Stimulated activated CD4-positive, alpha-beta T cell treated with anti-CD3 and anti-CD28 coated beads, Interleukin-4, amount 100 ng/mL, for 24 hours (primary cell): ENCODE data around the gene CGA.
"Not testable (repeated sequence)": the region's sequence is repeated elsewhere in the genome, so short reads cannot be mapped to it uniquely, and the experiment has no call there.

Experiments used
- DNase-seq: peaks from one replicate; pipeline ENCODE4 v3.0.0-alpha.2; 2020

CGA gene

GRCh38 chr6:87095087-87095509, at the start of gene CGA:
Gene CGA, minus strand, starts transcription at chr6:87095106. Its CDS starts 6,906 bp downstream, at chr6:87088200.
- no peak for DNase-seq

GRCh38 chr6:87139927-87140326, 45.0 kb upstream of the CGA start:
- DNase-seq, result not testable (repeated sequence)

GRCh38 chr6:87139236-87139635, 44.3 kb upstream of the CGA start:
- peak; percentile 65 for DNase-seq

- DNase-seq, result no peak
Observed at GRCh38 chr6:87136963-87137362, 42.1 kb upstream of the CGA start.

DNA sequence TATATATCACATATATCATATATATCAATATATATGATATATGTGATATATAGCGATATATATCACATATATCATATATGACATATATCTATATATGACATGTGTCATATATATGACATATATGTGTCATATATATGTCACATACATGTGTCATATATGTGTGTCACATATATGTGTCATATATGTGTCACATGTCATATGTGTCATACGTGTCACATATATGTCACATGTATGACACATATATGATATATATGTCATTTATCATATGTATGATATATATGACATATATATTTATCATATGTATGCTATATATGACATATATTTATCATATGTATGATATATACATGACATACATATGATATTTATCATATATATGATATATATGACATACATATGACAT, 32.8 kb upstream of the CGA start:
- no peak for DNase-seq

DNA sequence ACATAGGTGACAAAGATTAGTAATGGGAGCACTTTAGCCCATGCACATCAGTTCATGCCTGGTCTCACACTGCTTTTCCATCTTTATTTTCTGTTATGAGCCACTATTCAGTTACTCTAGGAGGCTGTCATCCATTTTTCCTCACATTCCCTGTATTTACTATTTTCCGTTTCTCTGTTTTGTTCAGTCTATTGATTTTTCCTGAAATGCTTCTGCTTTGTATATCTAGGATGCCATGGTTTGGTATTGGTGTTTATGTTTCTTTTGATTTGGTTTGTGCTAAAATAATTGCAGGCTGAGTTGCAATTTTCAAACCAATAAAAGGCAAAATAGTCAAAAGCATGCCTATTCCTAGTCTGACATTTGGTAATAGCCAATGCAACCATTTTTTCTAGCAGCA, 31.6 kb upstream of the CGA start:
- DNase-seq, result no peak

DNA sequence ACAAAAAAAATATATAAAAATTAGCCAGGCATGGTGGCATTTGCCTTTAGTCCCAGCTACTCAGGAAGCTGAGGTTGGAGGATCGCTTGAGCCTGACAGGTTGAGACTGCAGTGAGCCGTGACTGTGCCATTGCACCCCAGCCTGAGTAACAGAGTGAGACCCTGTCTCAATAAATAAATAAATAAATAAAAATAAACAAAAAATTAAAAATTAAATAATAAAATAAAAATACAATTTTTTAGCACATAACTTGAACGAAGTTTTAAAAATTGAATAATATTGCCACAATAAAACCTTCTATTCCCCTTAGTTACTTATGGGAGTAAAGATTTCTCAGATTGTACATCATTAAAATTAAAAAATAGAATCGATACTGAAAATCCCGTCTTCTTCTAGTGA, 29.2 kb upstream of the CGA start:
- no peak for DNase-seq

- no peak for DNase-seq
Observed at GRCh38 chr6:87122477-87122876, 27.6 kb upstream of the CGA start.

DNA sequence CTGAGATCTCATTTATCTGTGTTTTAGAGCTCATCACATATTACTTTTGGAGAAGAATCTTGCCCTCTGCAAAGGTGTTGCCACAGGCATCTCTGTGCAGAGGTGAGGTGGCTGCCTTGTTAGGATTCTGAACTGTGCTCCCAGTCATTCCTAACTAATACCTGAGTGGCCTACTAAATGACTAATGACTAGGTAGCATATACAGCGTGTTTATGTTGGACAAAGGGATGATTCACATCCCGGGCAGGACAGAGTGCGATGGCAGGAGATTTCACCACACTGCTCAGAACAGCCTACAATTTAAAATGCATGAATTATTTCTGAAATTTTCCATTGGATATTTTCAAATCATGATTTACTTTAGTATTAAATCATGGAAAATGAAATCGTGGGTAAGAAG, 23.1 kb upstream of the CGA start:
- DNase-seq, result no peak

GRCh38 chr6:87116922-87117321, 22.0 kb upstream of the CGA start:
- DNase-seq, result no peak

DNA sequence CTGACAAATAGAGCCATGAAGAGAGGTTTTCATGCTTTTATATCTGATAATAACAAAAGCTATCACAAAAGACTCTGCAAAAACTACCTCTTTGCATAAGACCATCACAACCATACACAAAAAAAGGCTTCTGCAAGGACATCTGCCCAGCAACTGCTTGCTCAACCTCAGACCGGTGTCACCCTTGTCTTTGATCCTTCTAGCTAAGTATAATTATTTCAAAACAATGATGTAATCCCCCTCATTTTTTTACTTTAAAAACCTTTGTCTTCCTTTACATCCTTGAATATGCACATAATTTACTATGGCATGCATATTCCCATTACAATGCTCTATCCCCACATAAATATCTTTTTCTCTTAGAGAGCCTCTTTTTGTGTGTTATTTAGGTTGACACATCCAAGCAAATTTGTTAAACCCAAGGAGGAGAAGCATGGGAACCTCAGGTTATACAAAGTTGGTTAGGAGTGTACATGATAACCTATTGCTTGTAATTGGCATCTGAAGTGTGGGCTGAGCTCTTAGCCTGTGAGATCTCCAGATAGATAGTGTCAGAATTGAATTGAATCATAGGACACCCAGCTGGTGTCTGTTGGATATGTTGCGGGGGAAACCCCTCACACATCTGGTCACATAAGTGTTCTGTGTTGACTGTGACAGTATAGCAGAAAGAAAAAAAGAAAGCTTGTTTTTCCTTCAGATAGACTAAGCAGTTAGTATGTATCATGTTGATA, 20.7 kb upstream of the CGA start:
- peak; percentile 14 for DNase-seq

DNA sequence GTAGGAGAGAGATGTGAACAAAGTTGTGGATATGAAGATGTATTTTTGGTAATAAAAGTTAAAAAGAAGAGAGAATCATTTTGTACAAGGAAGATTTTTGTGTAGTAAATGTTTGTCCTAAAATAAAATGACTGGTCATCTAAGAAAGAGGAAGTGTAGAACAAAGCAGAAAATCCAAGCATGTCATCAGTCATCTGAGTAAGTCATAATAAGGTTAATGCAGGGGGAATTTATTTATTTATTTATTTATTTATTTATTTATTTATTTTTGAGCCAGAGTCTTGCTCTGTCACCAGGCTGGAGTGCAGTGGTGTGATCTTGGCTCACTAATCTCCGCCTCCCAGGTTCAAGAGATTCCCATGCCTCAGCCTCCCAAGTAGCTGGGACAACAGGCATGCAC, 15.7 kb upstream of the CGA start:
- DNase-seq, result no peak

GRCh38 chr6:87105823-87106222, 10.9 kb upstream of the CGA start:
- no peak for DNase-seq

GRCh38 chr6:87104667-87105066, 9.8 kb upstream of the CGA start:
- peak; percentile 10 for DNase-seq

DNA sequence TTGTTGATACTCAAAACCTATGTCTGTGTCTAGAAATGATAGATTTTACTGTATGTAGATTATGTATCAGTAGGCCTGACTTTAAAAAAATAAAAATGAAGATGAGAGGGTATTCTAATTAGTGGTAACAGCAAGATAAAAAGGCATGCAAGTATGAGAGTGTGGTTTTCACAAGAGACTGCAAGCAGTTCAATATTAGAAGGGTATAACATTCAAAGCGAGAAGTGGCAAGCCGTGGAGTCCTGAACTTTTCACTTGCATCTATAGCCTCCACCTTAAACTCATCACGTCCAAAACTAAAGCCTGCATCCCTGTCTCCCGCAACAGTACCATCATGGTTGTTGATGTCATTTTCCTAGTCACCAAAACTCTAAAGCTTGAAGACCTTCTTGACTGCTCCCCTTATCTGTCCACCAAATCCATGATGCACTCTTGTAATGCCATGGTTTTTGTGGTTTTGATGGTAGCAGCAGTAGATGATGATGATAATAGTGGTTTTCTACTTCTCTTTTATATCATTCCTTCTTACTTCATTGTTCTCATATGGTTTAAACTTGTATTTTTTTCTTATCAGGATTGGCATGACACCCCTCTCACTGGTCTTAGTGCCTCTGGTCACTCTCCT, 9.2 kb upstream of the CGA start:
- DNase-seq, result no peak

DNA sequence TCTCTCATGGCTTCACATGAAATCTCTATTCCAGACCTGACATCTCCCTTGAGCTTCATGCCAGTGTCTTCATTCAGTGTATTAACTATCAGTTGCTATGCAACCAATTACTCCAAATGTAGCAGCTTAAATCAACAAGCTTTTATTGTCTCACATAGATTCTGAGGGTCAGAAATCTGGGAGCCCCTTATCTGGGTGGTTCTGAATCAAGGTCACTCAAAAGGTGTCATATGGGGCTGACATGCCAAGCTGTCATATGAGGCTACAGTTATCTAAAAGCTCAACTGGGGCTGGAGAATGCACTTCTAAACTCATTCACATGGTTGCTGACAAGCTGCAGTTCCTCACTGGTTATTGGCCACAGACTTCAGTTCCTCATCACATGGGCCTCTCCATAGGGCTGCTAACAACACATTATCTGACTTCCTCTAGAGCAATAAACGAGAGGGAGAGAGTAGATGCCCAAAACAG, 7.3 kb upstream of the CGA start:
- no peak for DNase-seq

GRCh38 chr6:87101067-87101466, 6.2 kb upstream of the CGA start:
- DNase-seq, result no peak

DNA sequence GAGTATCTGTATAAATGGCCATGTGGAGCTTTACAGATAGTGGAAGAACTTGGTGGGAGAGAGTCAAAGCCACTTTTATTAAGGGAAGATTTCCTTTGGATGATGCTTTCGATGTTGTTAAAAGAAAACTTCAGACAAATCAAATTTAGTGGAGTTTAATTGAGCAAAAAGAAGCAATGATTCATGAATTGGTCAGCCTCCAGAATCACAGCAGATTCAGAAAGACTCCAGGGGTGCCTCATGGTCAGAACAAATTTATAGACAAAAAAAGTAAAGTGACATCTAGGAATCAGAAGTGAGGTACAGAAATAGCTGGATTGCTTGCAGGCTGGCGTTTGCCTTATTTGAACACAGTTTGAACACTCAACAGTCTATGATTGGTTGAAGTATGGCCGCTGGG, 5.3 kb upstream of the CGA start:
- DNase-seq, result no peak

DNA sequence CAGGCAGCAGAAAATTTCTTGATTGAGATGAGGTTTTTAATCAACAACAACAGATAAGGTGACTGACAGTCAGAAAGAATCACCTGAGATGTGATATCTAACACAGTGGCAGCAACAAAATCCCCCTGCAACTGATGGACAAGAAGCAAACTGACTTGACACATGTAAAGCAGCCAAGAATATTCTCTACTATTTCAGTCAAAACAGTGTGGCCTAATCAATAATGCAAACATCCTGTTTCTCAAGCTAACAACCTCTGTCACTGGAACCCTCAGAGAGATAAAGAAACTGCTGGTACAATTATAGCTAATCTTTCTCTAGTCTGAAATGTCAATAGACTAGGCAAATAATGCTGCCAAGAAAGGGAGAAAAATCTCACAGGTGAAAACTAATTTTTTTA, 4.6 kb upstream of the CGA start:
- DNase-seq, result no peak

GRCh38 chr6:87094576-87094975, 330 bp downstream of the CGA start:
- no peak for DNase-seq

DNA sequence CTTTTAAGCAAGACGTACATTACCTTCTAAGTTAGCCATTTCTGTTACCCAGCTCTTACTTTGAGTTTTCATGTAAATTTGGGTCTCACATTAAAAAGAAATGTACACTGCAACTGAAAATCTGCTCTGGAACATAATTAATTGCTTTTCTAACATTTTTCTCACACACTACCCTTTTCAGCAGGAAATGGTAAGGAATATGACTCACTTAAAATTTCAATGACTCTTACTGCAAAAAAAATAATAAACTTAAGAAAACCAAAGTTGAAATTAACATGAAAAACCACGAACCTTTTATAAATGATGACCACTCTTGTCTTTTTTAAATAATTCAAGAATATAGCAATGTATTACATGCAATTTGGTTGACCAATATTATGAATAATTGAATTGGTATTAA, 1.3 kb downstream of the CGA start:
- DNase-seq, result no peak

DNA sequence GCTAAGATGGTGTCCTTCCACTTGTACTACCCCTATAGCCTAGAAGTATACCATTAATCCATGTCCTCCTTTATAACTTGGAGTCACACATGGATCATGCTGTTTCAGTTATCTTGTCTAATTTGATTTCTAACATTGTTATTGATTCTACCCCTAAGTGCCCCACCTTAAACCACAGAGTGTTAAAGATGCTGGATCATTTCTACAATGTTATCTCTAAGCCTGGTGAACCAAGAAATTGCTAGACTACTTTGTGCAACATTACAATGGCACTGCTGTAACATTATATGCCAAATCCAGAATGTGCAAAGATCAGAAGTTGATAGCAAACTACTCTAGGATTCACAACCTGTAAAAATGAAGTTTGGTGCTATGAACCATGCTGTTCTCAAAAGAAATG, 1.7 kb downstream of the CGA start:
- DNase-seq, result no peak

GRCh38 chr6:87092435-87092834, 2.5 kb downstream of the CGA start:
- no peak for DNase-seq

- DNase-seq, result no peak
Observed at GRCh38 chr6:87089135-87089534, 5.8 kb downstream of the CGA start.

DNA sequence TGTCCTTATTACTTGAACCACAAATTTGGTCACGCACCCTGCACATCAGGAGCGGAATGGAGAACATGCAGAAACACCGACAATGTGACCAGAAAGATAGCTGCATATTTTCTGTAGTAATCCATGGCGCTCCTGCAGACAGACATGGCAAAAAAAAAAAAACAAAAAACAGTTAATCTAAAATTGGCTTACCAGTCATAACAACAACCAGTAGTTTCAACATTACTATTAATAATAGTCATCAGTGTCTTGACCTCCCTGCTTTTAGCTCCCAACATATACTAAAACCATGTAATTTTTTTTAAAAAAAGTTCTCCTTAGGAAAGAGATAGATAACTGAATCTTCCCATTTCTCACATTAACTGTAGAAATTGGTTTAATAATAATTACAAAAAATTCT, 6.8 kb downstream of the CGA start:
- no peak for DNase-seq
